GM18526 (cell line): ENCODE data around the gene EP400.

ENCODE experiments used
- POLR2A ChIP-seq: IDR thresholded peaks from 3 replicates; pipeline ENCODE4 v1.6.1; 2011; ENCODE audit not compliant: insufficient read length; ENCODE audit errors: extremely low read depth

The EP400 gene

DNA sequence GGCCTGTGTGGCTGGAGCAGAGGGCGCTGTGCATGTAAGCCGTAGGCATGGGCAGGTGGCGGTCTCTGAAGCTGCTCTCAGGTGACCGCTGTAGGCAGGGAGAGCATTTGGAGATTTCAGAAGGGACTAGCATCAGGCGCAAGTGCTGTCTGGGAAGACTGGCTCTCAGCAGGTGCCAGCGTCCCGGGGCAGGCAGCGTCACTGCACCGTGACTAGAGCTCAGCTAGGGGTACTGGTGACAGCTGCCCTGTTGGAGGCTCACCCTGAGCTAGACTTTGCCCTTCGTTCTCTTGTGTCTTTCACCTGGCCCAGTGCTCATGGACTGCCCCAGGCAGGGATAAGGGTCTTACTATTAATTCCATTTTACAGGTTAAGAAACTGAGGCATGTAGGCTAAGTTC lies 115.5 kb downstream of the EP400 start:
- TF ChIP-seq POLR2A, result no peak

- no peak for TF ChIP-seq POLR2A
Observed at GRCh38 chr12:132065609-132066344, 116.0 kb downstream of the EP400 start.

- TF ChIP-seq POLR2A, result no peak
Observed at GRCh38 chr12:132066345-132066685, 116.6 kb downstream of the EP400 start.

DNA sequence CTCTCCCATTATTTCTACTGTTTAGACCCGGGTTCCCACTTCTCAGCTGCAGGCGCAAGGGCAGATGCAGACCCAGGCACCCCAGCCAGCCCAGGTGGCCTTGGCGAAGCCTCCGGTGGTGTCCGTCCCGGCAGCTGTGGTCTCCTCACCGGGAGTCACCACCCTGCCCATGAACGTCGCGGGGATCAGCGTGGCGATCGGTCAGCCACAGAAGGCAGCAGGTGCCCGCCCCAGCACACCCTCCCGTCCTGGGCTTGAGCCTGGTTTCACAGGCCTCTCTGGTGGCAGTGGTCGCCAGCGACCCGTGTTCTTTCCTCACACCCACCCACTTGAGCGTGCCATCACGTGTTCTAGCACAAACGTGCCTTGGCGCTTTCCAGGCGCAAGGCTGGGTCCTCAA lies 117.0 kb downstream of the EP400 start:
- no peak for TF ChIP-seq POLR2A

GRCh38 chr12:132067182-132067581 lies 117.4 kb downstream of the EP400 start:
- no peak for TF ChIP-seq POLR2A

DNA sequence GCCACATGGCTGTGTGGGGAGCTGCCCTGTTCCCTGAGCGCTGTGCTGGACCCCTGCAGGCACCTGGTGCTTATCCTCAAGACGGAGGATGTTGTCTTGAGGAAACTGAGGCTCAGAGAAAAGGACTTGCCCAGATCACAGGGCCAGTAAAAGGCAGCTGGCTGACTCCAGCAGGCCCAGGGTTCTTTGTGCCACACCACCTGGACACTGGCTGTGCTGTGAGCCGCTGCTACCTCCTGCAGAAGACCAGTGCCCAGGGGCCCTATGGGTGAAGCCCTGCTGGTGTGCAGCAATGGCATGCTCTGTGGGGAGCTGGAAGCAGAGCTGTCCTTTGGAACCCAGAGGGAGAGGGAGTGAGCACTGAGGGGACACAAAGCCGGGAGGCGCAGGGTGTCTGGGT lies 118.5 kb downstream of the EP400 start:
- TF ChIP-seq POLR2A, result no peak

DNA sequence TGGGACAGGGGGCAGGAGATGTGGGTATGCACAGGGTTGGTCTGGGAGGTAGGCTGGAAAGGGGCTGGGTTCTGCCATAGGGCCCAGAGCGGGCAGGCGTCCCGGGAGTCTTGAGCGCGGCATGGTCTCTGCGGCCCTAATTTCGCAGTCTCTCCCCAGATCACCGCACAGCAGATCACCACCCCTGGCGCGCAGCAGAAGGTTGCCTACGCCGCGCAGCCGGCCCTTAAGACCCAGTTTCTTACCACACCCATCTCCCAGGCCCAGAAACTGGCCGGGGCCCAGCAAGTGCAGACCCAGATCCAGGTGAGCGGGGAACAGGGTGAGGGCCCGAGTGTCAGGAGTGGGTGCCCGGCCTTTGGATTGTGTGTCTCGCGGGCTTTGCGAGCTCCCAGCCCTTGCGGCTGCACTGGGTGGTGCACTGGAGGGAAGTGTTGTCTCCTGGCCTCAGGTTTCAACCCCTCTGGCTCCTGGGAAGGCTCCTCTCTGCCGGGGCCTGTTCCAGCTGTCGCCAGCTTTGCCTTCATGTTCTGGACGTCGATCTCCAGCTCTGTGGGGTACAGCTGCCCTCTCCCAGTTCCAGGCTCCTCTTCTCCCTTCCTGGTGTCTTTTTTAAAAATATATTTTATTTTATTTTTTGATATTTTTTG lies 119.7 kb downstream of the EP400 start:
- TF ChIP-seq POLR2A, result no peak

GRCh38 chr12:132070298-132070697 lies 120.6 kb downstream of the EP400 start:
- TF ChIP-seq POLR2A, result no peak

DNA sequence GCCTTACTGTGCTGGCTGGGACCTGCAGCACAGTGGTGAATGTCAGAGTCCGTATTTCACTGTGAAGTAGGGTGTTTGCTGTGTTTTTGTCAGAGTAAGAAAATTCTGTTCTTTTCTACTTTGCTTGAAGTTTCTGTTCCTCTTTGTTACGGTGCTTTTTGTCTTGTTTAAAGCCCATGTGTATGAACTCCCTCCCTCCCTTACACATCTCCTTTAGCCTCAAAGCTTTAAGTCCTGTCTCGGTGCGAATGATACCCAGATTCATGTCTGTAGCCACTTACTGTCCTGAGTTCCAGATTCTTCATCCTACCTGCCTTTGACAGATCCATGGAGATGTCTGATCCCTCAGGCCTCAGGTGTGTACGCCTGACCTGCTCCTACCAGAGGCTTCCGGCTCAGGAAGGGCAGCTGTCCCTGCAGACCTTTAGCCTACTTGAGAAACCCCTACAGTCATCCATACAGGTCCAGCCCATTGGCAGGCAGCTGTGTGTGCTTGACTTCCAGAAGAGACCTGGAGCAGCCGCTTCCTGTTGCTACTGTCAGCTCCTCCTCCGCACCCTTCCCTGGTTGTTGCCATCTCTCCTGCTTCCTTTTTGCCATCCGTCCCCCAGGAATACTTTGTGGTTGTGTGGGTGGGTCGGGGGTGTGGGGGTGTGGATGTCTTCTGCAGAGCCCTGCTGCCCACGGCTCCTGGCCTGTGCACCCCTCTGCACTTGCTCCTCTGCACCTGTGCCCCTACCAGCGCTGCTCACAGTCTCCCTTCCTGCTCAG lies 121.5 kb downstream of the EP400 start:
- no peak for TF ChIP-seq POLR2A

DNA sequence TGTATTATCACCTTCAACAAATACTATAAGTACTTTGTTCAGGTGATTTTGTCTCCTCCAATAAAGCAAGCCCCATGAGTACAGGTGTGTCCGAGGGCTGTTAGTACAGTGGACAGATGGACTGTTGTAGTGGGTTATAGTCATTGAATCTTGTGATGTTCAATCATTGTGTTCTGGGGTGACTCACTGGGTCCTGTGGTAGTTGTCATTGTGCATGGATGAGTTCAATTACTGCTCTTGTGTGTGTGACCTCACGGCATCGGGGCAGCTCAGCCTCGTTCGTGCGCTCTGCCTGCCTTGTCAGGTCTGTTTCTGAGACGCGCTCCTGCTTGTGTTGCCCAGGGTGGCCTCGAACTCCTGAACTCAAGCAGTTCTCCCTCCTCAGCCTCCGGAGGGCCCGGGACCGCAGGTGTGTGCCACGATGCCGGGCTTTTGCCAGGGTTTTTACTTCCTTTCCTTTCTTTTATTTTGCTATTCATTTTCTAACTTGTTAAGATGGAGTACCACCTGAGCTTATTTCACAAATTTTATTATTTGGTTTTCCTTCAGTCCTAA lies 122.2 kb downstream of the EP400 start:
- no peak for TF ChIP-seq POLR2A

DNA sequence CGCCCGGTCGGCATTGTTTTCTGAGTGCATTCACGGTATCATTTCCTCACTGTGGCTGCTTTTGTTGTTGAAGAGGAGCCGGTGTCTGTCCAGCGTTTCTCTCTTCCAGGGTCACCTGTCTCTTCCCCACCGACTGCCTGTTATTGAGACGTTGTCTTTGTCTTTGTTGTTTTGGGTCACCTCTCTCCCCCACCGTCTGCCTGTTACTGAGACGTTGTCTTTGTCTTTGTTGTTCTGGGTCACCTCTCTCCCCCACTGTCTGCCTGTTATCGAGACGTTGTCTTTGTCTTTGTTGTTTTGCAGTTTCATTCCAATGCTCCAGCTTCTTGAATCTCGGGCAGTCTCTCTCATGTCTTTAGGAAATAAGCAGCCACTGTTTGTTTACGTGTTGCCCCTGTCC lies 124.5 kb downstream of the EP400 start:
- TF ChIP-seq POLR2A, result no peak

- no peak for TF ChIP-seq POLR2A
Observed at GRCh38 chr12:132075026-132075713, 125.4 kb downstream of the EP400 start.

- TF ChIP-seq POLR2A, result no peak
Observed at GRCh38 chr12:132075714-132076553, 126.2 kb downstream of the EP400 start.

DNA sequence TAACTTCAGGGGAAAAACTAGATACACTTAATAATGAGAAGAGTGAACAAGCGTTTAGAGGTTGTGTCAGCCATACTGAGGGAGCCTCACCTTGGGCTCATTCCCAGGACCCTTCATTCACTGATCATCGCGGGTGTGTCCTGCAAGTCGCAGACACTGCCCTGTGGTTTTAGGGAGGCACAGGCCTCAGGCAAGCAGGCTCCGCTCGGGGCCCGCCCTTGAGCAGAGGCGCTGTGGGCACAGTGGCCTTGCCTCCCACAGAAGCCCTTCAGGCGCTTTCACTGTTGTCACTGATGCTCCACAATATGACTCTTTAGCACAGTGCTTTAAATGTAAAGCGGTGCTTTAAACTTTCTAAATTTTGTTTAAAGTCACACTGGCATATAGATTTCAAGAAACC lies 127.0 kb downstream of the EP400 start:
- TF ChIP-seq POLR2A, result no peak
